Endodermal cell (in vitro differentiated cells): ENCODE measurements around the gene MAP6. TPM values are rescaled to one million over a fixed set of nuclear protein-coding genes. Genes with fewer than 3 reads are reported as not detected.

Experiments
- DNase-seq: peaks from one replicate; pipeline ENCODE4 v3.0.0-alpha.2; 2017
- H3K27ac ChIP-seq: 2 replicates; pipeline ENCODE4 v1.5.1; 2013; ENCODE audit warnings: mild to moderate bottlenecking, low read depth, low read length, moderate library complexity
- H3K27me3 ChIP-seq: 2 replicates; pipeline ENCODE4 v1.6.1; 2013; ENCODE audit warnings: mild to moderate bottlenecking, low read length, moderate library complexity; ENCODE audit not compliant: insufficient read depth, control insufficient read depth, poor library complexity, severe bottlenecking
- H3K36me3 ChIP-seq: 2 replicates; pipeline ENCODE4 v1.7.0; 2013; ENCODE audit warnings: mild to moderate bottlenecking, low read length, moderate library complexity; ENCODE audit not compliant: control insufficient read depth, insufficient read depth
- H3K4me1 ChIP-seq: one replicate; pipeline ENCODE4 v1.7.0; 2013; ENCODE audit warnings: low read length; ENCODE audit not compliant: control insufficient read depth, insufficient read depth
- H3K4me3 ChIP-seq: 2 replicates; pipeline ENCODE4 v1.5.1; 2013; ENCODE audit warnings: mild to moderate bottlenecking, low read length, moderate library complexity
- H3K9ac ChIP-seq: 2 replicates; pipeline ENCODE4 v1.6.1; 2013; ENCODE audit warnings: mild to moderate bottlenecking, low read length, moderate library complexity; ENCODE audit not compliant: poor library complexity, severe bottlenecking; ENCODE audit errors: extremely low read depth
- H3K9me3 ChIP-seq: 2 replicates; pipeline ENCODE4 v1.6.1; 2013; ENCODE audit warnings: mild to moderate bottlenecking, low read length, moderate library complexity; ENCODE audit not compliant: control insufficient read depth
- H3K27ac Mint-ChIP-seq: 2 replicates; pipeline ENCODE4 v1.8.0; 2020; ENCODE audit warnings: mixed read lengths
- H3K27me3 Mint-ChIP-seq: 2 replicates; pipeline ENCODE4 v1.8.0; 2021; ENCODE audit warnings: mild to moderate bottlenecking, mixed read lengths; ENCODE audit not compliant: insufficient read depth
- H3K36me3 Mint-ChIP-seq: 2 replicates; pipeline ENCODE4 v1.8.0; 2020; ENCODE audit warnings: low read depth, mixed read lengths
- H3K4me1 Mint-ChIP-seq: 2 replicates; pipeline ENCODE4 v1.8.0; 2020; ENCODE audit warnings: mixed read lengths
- H3K4me3 Mint-ChIP-seq: 2 replicates; pipeline ENCODE4 v1.8.0; 2020; ENCODE audit warnings: mild to moderate bottlenecking, moderate library complexity, mixed read lengths
- H3K9me3 Mint-ChIP-seq: 2 replicates; pipeline ENCODE4 v1.8.0; 2020; ENCODE audit warnings: mild to moderate bottlenecking, mixed read lengths
- CTCF ChIP-seq: fragments of 200-600 bp; sonication (generic); conservative IDR thresholded peaks from 2 replicates; pipeline ENCODE4 v1.5.0; 2021; ENCODE audit warnings: antibody characterized with exemption, mild to moderate bottlenecking
- WGBS, 2 experiments: methylation state at CpG; one replicate each; pipeline versions ENCODE4 v1.1.5 to v1.1.7; 2013; ENCODE audit warnings: missing lambda C conversion rate in 2 of 2, mixed read lengths in 1 of 2; ENCODE audit not compliant: insufficient coverage in 1 of 2, insufficient read length in 1 of 2; 5-methylcytosine and 5-hydroxymethylcytosine counted together
- total RNA-seq, 2 donors: library from RNA; stranded (reverse); fragmentation: NEBNext Ultra II Directional in 1 of 2; extraction: Animal tissue kit (Norgen Biotek cat#: 25700) in 1 of 2; gene quantifications; 2 replicates in 1 of 2; 3 replicates in 1 of 2; pipeline ENCODE4 v1.2.1, GENCODE V29; 2021

Gene MAP6
- total RNA-seq, 2 donors from 2014 or later, result 1.9 to 4.2 TPM

DNA sequence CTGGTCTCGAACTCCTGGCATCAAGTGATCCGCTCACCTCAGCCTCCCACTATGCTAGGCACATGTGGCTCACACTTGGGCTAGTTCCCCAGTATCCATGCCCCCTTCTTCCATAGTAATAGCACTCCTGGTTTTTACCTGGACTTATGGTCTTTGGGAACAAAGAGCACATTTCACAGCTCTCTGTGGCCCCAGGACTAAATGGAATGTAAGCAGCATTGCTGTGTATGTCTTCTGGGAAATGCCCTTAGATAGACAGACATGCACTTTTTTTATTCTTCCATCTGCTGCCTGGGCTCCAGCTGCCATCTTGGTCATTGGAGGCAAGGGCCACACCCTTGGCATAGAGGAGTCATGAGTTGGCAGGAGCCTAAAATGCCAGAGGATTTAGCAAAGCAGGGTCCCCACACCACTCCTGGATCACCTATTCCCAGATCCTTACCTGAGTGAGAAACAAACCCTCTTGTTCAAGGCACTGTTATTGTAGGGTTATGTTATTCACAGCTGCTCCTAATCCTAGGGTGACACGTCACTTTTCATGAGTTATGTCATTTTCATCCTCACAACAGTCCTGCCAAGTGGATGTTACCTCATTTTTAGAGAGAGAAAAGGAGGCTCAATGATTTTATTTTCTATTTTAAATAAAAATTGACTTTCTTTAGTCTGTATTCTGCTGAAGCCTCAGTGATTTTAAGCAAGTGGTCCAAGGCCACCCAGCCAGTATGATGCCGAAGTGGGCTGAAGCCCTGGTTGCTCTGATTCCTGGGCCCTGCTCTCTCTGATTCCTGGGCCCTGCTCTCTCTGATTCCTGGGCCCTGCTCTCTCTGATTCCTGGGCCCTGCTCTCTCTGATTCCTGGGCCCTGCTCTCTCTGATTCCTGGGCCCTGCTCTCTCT is 127.4 kb downstream of the MAP6 start:
- Histone ChIP-seq H3K27ac (no peak overlapping the region), H3K9ac (no peak overlapping the region), H3K4me1 (peaks cover 9% of the 10 kb centered on the region), H3K27me3 (no peaks in the 10 kb centered on the region), H3K9me3 (no peaks in the 10 kb centered on the region), H3K4me3 (no peak overlapping the region), H3K36me3 (no peaks in the 10 kb centered on the region)
- Mint-ChIP-seq H3K27me3 (peaks cover 5% of the 10 kb centered on the region), H3K9me3 (no peaks in the 10 kb centered on the region), H3K4me1 (peaks cover 23% of the 10 kb centered on the region), H3K36me3 (no peaks in the 10 kb centered on the region), H3K27ac (no peak overlapping the region), H3K4me3 (no peak overlapping the region)
- TF ChIP-seq CTCF, result no peak
- 96 to 97% methylated on average over 3 to 4 of the region's 4 CpGs for WGBS, 2 experiments
- no peak for DNase-seq

DNA sequence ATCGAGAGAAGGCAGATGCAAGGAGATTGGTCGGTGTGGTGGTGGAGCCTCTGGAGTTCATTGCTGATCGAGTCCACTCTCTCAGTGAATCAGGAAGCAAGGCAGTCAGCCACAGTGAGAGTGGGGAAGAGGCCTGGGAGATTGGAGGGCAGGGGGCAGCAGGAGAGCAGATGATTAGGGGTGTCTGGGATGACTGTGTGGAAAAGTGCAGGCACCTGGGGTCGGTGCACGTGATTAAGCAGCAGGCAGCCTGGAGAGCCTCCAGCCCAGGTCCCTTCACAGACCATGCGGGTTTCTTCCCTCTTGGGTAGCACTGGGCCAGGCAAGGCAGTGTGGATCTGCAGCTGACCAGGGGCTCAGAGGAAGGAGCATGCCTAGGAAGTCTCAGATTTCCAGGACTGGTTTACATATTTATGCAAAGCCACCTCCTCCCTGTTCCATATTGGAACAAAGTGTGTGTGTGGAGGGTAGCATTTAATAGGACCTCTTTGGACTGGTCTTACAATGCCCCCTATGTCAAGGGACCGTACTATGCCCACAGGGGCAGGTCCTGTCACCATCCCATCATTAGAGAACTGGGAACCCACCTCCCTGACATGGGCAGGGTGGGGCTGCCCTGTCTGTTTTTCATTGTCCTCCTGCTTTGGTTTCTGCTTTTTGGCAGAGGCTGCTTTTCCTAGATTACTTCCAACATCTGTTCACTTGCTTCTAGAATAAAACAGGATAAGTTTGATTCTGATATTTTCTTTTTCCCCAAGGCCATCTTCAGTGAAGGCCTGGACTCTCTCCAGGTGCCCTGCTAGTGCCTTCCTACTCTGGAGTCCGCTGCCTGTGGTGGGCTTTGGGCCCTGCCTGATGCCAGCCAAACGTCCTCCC is 129.1 kb downstream of the MAP6 start:
- H3K27ac Mint-ChIP-seq, result no peak overlapping the region
- H3K36me3 Mint-ChIP-seq, result no peaks in the 10 kb centered on the region
- H3K9ac ChIP-seq, result no peak overlapping the region
- DNase-seq, result no peak
- no peak overlapping the region for H3K4me3 Mint-ChIP-seq
- 91 to 92% methylated on average over 5 to 9 of the region's 9 CpGs for WGBS, 2 experiments
- H3K27me3 Mint-ChIP-seq, result peaks cover 2% of the 10 kb centered on the region
- no peaks in the 10 kb centered on the region for H3K27me3 ChIP-seq
- no peak for TF ChIP-seq CTCF
- no peak overlapping the region for H3K27ac ChIP-seq
- no peaks in the 10 kb centered on the region for H3K9me3 ChIP-seq
- no peaks in the 10 kb centered on the region for H3K36me3 ChIP-seq
- no peak overlapping the region for H3K4me3 ChIP-seq
- H3K4me1 ChIP-seq, result peaks cover 12% of the 10 kb centered on the region
- no peaks in the 10 kb centered on the region for H3K9me3 Mint-ChIP-seq
- H3K4me1 Mint-ChIP-seq, result peaks cover 23% of the 10 kb centered on the region

GRCh38 chr11:75538150-75538942 is 130.5 kb downstream of the MAP6 start:
- H3K4me3 Mint-ChIP-seq, result no peak overlapping the region
- H3K27me3 Mint-ChIP-seq, result peaks cover 2% of the 10 kb centered on the region
- no peak overlapping the region for H3K27ac ChIP-seq
- no peak overlapping the region for H3K27ac Mint-ChIP-seq
- H3K4me1 Mint-ChIP-seq, result peaks cover 23% of the 10 kb centered on the region
- peaks cover 12% of the 10 kb centered on the region for H3K4me1 ChIP-seq
- H3K9me3 Mint-ChIP-seq, result no peaks in the 10 kb centered on the region
- no peak overlapping the region for H3K4me3 ChIP-seq
- H3K9me3 ChIP-seq, result no peaks in the 10 kb centered on the region
- no peaks in the 10 kb centered on the region for H3K27me3 ChIP-seq
- no peak for DNase-seq
- no peak overlapping the region for H3K9ac ChIP-seq
- no peaks in the 10 kb centered on the region for H3K36me3 Mint-ChIP-seq
- TF ChIP-seq CTCF, result no peak
- H3K36me3 ChIP-seq, result no peaks in the 10 kb centered on the region
- WGBS, 2 experiments, result 86 to 93% methylated on average over 11 of the region's 11 CpGs
